HT-29 (cell line): ENCODE measurements around the gene MAP1S. TPM values are rescaled to one million over a fixed set of nuclear protein-coding genes. Genes with fewer than 3 reads are reported as not detected.

ENCODE experiments used
- DNase-seq: peaks from one replicate; pipeline ENCODE4 v3.0.0-alpha.2; 2015; ENCODE audit warnings: low spot score
- total RNA-seq: library from RNA; depleted of rRNA; stranded (reverse); fragments of >200 nt; shearing (Covaris generic); gene quantifications from 2 replicates; pipeline ENCODE4 v1.2.3, GENCODE V29; 2014; rRNA removed

The MAP1S gene, protein sequence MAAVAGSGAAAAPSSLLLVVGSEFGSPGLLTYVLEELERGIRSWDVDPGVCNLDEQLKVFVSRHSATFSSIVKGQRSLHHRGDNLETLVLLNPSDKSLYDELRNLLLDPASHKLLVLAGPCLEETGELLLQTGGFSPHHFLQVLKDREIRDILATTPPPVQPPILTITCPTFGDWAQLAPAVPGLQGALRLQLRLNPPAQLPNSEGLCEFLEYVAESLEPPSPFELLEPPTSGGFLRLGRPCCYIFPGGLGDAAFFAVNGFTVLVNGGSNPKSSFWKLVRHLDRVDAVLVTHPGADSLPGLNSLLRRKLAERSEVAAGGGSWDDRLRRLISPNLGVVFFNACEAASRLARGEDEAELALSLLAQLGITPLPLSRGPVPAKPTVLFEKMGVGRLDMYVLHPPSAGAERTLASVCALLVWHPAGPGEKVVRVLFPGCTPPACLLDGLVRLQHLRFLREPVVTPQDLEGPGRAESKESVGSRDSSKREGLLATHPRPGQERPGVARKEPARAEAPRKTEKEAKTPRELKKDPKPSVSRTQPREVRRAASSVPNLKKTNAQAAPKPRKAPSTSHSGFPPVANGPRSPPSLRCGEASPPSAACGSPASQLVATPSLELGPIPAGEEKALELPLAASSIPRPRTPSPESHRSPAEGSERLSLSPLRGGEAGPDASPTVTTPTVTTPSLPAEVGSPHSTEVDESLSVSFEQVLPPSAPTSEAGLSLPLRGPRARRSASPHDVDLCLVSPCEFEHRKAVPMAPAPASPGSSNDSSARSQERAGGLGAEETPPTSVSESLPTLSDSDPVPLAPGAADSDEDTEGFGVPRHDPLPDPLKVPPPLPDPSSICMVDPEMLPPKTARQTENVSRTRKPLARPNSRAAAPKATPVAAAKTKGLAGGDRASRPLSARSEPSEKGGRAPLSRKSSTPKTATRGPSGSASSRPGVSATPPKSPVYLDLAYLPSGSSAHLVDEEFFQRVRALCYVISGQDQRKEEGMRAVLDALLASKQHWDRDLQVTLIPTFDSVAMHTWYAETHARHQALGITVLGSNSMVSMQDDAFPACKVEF
- 21.8 and 21.9 TPM in 2 replicates for total RNA-seq

DNA sequence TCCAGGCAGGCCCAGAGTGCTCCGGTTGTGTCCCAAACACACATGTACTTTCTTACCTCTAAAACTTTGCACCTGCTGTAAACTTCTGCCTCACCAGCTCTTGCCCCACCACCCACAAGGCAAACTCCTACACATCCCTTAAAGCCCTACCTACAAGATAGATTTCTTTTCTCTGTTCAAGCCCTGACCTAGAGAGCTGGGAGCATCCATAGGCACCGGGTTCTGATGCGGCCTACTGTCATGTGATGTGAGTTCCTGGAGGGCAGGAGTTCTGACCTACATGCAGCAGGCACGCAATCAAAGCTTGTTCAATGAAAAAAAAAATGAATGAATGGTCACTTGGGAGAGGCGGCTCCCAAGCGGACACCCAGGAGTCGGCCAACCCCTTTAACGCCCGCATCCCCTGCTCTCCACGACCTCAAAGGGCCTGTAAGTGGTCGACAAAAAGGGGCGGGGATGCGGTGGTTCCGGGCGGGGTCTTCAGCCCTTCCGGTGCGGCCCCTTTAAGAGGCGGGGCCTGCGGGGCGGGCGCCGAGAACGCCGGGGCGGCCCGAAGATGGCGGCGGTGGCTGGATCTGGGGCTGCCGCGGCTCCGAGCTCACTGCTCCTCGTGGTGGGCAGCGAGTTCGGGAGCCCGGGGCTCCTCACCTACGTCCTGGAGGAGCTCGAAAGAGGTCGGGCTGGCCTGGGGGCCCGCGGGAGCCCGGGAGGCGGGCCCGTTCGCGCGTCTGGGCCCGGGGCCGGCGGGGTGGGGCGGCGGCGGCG, at the start of gene MAP1S:
TSS of gene MAP1S (plus strand) at position 534 of the 765 bp plus-strand sequence. CDS start at position 557, 23 bp downstream.
- DNase-seq, result peak; percentile 33

DNA sequence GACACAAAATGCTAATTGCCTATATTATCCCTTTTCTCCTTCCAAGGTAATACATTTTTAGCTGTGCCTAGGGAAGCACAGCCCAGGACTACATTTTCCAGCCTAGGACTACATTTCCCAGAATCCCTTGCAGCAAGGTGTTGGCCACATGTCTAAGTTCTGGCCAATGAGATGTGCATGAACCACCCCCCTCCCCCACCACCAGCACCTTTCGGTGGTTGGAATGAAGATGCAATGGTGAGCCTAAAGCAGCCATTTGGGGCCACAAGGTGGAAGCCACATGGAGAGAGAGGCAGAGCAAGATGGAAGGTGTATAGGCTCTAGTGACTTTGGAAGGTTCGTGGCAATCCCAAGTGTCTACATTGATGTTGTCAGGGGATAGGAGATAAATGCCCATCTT, 47.4 kb upstream of the MAP1S start:
- peak; percentile 64 for DNase-seq

DNA sequence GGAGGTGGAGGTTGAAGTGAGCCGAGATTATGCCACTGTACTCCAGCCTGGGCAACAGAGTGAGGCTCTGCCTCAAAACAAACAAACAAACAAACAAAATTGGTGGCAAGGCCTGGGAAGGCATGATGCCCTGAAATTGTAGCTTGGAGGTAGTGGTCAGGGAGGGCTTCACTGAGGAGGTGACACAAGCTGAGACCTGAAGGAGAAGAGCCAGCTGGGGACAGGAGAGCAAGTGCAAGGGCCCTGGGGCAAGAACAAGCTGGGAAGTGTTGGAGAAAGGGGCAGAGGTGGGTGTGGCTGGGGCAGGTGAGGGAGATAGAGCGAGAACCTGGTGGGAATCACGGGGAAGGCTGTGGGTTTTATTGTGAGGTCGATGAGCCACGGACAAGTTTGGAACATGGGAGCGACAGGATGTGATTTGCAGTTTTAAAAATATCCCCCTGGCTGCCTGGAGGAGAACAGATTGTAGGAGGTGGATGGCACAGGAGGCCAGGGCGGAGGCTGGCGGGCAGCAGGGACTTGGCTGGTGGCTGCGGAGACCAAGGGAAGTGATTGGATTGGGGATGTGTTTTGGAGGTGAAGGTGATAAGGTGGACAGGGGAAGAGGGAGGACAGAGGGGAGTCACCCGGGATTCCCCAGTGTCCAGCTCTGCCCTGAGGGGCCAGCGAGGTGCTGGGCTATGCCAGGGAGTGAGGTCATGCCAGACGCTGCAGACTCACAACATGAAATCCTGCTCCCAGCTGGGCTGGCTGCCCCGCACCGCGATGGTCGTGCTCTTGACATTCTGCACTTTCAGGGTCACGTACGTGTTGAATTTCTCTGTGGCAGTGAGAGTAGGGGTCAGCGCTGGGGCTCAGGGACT, 45.1 kb upstream of the MAP1S start:
- DNase-seq, result no peak

DNA sequence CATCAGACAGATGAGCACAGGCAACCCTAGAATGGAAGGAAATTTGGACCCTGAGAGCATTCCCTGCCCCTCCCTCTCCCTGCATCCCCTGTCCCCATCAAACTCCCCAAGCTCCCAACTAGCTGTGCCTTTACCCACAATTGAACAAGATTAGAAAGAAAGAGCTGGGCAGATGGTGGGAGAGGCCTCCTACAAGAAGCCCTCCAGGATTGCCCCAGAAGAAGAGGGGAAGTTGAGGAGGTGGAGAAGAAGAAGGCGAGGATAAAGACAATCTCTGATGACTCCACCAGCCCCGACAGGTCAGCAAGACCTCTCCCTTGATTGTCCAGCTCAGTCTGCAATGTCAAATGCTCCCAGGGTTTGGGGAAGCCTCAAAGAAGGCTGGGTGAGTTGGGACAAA, 43.0 kb upstream of the MAP1S start:
- no peak for DNase-seq

DNA sequence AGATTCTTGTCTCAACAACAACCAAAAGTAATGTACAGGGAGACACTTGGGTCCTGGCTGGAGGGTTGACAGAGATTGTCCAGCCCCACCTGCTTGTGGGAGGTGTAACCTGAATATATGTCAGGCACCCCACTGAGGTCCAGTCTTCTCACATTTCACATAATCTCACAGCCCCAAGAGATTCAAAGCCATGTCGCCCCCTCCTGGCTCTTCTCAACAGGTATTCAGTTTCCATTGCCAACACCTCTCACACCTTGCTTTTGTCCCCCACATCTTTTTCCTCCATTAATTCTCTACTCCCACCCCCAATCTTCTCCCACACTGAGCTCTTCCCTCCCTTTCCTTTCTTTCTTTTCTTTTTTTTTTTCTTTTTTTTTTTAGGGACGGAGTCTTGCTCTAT, 42.3 kb upstream of the MAP1S start:
- peak; percentile 21 for DNase-seq

DNA sequence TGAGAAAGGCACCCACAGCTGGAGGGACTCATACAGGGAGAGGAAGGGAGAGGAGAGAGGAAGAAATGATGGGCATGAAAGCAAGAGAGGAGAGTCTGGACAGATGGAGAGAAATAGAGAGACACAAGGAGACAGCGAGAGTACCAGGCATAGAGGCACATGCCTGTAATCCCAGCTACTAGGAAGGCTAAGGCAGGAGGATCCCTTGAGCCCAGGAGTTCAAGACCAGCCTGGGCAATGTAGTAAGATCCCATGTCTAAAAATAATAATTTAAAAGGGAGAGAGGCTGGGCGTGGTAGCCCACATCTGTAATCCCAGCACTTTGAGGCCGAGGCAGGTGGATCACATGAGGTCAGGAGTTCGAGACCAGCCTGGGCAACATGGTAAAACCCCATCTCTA, 40.4 kb upstream of the MAP1S start:
- no peak for DNase-seq

DNA sequence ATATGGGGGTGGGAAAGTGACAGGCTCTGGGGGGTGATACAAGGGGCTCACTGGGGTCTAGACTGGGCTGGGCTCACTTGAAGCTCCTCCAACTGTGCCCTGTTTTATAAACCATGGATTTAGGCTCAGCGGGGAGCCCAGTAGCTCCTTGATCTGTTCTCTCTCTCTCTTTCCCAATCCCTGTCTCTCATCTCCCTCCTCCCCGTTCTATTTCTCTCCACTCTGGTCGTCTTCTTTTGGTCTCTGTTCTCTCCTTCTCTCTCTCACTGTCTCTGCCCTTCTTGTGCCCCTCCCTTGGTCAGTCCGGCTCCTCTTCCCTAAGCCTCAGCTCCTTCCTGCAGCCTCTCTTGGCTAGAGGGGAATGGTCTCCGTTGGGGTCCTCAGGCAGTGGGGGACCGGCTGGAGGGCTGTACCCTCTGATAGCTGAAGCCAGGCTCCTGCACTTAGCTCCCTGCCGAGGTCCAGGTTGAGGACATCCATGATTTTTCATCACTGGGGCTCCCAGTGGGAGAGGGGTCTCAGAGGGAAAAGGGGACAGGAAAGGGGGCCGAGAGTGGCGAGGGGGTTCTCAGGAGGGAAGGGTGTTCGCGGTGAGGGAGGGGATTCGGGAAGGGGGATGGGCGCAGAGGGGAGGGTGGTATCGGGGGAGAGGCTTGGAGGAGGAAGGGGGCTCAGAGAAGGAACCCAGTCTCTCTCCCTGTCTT, 39.6 kb upstream of the MAP1S start:
- no peak for DNase-seq

DNA sequence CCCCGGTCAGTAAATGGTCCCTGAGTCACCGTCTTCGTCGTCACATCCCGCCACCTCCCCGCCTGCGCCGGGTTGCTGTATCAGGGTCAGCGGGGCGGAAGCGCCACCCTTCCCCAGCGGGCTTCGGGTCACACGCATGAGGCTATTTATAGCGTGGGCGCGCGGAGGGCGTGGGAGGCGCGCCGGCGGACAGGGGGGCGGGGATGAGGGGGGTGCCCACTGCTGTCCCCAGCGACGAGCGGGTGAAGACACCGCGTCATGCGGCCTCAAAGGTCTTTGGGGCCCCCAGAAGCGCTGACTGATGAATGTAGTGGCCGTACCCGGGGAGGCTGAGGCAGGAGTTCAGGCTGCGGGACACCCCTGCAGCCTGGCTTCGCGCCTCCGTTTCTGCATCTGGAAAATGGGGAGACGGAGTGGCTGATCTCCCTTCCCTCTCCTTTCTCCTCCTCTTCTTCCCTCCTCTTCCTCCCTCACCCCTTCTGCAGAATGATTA, 39.0 kb upstream of the MAP1S start:
- peak; percentile 75 for DNase-seq

DNA sequence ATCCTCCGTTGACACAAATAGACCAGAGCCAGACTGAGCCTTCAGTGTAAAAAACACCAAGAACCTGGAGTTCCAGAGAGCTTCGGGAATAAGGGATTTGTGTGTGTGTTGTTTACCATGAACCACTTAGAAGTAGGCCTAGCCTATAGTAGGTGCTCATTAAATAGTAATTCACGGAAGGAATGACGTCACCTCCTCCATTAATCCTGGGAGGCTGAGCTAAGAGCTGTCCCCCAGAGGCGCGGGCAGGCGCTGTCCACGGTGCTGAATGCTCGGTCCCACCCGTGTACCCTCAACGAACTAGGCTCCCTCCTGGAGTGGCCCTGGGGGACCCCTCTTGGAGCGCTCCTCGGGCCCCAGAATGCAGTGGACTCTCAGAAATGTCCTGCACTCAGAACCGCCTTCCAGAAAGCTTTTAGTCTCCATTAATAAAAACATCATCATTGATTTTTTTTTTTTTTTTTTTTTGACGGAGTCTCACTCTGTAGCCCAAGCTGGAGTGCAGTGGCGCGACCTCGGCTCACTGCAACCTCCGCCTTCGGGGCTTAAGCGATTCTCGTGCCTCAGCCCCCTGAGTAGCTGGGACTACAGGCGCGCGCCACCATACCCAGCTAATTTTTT, 37.7 kb upstream of the MAP1S start:
- DNase-seq, result no peak

DNA sequence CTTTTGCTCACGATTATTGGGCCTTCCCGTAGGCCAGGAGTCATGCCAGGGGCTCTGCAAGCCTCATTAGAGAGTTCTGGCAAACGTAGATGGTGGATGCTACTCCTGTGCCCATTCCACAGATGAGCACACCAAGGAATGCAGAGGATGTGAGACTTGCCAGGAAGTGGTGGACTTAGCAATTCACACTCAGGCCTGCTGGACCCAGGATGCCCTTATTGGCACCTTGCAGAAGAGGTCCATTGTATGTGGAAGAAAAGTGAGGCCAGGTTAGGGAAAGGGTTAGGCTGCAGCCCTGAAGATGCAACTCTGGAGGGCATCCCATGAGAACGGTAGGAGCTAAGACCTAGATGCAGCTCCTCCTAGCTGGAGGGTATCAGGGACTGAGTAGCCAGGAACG, 37.0 kb upstream of the MAP1S start:
- no peak for DNase-seq

DNA sequence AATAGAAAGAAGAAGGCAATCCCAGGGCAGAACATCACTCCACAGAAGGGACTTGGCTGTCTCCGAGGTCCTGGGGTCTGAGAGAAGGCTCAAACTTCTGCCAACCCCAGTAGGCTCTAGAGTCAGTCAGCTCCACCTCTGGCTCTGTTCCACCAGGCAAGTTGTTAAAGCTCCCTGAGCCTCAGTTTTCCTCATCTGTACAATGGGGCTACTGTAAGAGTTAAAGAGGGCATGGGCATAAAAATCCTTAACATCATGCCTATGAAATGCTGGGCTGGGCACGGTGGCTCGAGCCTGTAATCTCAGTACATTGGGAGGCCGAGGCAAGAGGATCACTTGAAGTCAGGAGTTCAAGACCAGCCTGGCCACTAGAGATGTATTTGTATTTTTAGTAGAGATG, 36.2 kb upstream of the MAP1S start:
- DNase-seq, result no peak

DNA sequence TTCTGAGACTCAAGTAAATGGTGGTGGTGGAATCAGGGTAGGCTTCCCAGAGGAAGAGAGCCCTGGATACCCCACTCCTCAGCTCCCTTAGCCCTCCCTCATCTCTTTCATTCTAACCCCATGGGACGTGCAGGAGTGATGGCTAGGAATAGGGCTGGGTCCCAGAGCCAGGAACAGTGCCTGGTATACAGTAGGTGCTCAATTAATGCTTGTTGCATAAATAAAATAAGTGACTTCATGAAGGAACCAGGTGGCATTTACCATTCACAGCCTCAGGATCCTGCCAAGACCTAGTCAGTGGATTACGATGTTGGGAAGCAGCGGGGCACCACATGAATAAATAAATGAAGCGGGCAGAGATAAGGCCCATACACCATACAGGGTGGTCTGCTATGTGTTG, 35.0 kb upstream of the MAP1S start:
- no peak for DNase-seq

DNA sequence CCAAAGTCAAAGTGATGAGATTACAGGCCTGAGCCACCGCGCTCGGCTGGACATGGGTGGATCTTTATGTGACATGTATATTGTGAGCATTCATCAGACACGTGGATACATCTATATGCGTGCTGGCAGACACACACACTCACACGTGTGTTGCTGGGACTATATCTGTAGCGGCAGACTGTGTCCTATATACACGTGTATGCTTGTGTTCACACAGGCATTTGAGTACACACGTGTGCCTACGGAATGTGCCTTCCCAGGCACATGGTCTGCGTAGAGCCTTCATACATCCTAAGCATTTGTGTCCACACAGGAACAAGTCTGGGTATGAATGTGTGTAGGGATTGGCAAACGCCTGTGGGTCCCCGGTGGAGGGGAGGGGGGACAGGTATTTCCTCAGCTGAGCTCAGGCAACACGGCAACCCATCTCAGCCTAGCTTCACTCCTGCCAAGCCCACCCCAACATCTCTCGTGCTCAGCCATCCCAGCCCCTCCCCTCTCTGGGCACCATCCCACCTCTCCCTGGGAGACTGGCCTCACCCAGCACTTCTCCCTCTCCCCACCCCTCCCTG, 33.7 kb upstream of the MAP1S start:
- DNase-seq, result no peak

DNA sequence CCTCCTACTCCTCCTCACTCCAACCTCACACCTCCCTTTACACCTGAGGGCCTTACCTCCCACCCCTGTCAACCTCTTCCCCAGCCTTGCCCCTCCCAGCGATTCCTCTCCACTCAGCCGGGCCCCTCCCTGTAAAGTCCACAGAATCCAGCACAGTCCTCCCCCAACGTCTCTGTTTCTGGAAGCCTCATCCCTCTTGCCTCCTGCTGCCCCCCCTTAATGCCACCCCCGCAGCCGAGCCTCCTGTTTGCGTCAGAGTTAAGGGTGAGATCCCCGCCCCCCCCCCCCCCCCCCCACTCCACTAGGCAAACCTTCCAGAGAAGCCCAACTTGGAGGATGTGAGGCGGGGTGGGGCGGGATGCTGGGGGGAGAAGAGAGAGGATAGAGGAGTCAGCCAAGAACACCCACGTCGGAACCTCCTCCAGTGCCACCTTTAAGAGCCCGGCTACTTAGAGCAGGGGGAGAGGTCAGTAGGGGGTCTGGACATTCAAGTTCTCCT, 33.2 kb upstream of the MAP1S start:
- DNase-seq, result no peak

DNA sequence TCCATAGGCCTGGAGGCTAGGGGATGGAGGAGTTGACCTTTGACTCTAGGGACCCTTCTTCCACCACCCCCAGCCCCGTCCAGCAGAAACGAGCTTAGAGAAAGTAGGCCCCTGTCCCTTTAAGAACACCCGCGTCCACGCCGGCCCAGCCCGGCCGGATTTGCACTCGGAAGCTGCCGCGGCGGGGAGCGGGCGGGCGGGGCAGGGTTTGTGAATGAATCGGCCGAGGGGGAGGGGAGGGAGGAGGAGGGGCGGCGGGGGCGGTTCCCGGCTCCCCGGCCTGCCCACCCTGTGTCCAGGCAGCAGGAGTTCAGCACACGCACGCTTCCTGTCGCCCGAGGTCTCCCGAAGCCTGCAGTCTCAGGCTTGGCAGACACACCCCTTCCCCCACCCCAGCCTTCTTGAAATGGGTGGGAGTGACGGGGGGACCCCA, 32.7 kb upstream of the MAP1S start:
- no peak for DNase-seq

DNA sequence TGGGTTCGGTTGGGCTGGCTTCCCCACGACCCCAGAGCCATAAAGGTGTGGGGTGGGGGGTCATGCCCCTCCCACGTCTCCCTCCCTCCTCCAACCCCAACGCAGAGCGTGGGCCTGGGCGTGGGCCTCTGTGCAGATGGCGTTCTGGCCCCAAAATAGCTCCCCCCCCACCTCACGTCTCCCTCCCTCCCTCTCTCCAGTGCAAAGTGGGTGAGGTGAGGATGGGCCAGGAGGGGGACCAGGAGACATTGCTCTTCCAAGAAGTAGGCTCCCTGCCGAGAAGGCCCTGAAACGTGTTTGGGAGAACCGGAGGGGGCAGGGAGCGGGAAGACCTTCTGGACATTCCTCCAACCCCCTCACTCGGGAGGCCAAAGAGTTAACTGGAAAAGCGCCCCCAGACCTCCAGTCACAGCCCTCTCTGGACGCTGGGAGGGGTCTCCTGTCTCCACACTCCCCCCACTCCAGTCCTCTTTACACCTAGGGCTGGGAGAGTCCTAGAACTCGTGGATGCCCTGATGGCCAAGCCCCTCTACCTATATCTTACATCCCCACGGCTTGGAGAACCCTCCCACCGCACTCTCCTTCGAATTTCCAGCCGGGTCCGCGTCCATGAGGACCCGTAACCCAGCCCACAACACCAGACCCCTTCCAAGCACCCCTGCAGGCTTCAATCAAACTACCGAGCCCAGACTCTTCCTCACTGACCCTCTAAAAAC, 32.0 kb upstream of the MAP1S start:
- DNase-seq, result no peak

DNA sequence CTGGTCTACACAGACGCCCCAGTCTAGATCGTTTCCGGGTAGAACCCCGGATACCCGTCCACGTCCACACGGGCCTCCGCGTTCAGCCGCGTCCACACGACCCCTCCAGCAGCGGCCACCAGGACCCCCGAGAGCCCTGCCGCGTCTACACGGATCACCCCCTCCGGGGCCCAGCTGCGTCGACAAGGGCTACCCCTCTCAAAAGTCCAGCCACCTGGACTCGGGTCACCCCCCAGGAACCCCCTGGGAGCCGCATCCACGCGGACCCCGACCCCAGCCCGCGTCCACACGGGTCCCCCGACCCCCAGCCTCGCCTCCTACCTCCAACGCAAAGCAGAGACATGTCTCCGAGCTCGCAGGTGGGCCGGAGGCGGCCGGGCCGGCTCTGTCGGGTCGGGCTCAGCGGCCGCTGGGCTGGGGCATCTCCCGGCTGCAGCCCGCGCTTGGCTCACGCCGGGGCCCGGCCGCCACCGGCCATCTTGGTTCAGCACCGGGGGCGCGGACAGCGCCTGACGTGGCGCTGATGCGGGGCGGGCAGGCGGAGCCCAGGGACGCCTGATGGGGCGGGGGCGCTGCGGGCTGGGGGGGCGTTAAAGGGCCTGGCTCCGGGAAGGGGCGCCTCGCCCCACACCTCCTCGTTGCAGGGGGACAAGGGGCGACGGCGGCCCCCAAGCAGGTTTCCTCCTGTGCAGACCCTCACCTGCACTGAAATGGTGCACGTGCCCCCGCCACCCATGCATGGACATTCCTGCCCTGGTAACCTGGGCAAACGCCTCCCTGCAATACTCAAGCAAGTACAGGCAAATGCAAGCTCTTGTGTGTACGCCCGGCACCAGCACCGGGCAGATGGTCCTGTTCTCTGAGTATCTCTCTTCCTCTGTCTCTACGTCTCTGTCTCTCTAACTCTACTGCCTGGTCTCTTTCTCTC, 31.2 kb upstream of the MAP1S start, which contains the start of gene UNC13A:
TSS of gene UNC13A (minus strand) at position 498 of the 928 bp plus-strand sequence. CDS start at position 343, 155 bp downstream.
- no peak for DNase-seq
